ENCODE measurements around the gene GPR55.

DNA sequence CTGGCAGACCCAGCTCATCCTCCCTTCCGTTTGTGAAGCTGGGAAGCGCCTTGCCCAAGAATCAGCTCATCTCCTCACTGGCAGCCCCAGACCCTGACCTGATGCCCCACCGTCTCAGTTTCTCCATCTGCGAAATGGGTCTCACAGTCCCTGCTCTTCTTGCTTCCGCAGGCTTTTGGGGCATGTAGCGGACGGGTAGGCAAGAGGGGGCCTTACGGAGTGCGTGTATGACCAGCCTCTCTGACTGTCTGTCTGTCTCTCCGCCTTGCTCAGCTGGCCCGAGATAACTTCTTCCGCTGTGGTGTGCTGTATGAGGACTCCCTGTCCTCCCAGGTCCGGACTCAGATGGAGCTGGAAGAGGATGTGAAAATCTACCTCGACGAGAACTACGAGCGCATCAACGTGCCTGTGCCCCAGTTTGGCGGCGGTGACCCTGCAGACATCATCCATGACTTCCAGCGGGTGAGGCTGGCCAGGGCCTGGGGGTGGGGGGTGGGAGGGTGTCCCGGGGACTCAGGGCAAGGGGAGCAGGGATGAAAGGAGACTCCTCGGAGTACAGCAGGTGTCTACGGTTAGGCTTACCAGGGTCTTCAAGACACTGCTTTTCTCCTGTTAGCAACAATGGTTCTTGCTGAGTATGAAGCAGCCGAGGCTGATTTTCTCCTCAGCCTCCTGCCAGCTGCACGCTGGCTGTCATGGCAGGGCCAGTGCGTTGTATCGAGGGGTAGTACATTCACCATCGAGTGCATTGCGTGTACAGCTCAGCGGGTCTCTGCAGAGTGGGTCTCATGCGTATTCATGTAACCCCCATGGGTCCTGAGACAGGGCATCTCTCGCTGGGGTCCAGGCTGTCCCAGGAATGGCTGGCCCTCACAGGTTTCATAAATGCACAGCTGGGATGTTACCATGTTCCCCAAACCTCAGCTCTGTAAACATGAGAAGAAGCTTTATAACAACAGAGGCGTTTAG is 49.4 kb downstream of the GPR55 start:
- TF ChIP-seq, protein P1, sequence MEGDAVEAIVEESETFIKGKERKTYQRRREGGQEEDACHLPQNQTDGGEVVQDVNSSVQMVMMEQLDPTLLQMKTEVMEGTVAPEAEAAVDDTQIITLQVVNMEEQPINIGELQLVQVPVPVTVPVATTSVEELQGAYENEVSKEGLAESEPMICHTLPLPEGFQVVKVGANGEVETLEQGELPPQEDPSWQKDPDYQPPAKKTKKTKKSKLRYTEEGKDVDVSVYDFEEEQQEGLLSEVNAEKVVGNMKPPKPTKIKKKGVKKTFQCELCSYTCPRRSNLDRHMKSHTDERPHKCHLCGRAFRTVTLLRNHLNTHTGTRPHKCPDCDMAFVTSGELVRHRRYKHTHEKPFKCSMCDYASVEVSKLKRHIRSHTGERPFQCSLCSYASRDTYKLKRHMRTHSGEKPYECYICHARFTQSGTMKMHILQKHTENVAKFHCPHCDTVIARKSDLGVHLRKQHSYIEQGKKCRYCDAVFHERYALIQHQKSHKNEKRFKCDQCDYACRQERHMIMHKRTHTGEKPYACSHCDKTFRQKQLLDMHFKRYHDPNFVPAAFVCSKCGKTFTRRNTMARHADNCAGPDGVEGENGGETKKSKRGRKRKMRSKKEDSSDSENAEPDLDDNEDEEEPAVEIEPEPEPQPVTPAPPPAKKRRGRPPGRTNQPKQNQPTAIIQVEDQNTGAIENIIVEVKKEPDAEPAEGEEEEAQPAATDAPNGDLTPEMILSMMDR (conservative IDR thresholded peaks at IDR 0.05; ENCODE audit: low read depth, low read length): no peak
- TF ChIP-seq EZH2 (IDR thresholded peaks at IDR 0.05; ENCODE audit: borderline replicate concordance, low read depth, low read length, poor library complexity, severe bottlenecking): no peak

All from A673 (cell line).